ENCODE results near the gene CKMT2.

CKMT2 gene

GRCh38 chr5:81230416-81230815 is 2.7 kb upstream of the CKMT2 start:
- Mint-ChIP-seq H3K9me3 (no peaks in the 10 kb centered on the region), H3K27ac (no peak overlapping the region), H3K4me3 (no peak overlapping the region), H3K27me3 (ENCODE audit: low read depth) (no peaks in the 10 kb centered on the region), H3K4me1 (ENCODE audit: low read depth) (peaks cover 15% of the 10 kb centered on the region), H3K36me3 (ENCODE audit: low read depth) (no peaks in the 10 kb centered on the region)
- no peak for DNase-seq (ENCODE audit: low spot score)

- H3K36me3 Mint-ChIP-seq (ENCODE audit: low read depth), result no peaks in the 10 kb centered on the region
- H3K4me1 Mint-ChIP-seq (ENCODE audit: low read depth), result peaks cover 15% of the 10 kb centered on the region
- H3K27ac Mint-ChIP-seq, result no peak overlapping the region
- no peak for DNase-seq (ENCODE audit: low spot score)
- H3K4me3 Mint-ChIP-seq, result no peak overlapping the region
- H3K27me3 Mint-ChIP-seq (ENCODE audit: low read depth), result no peaks in the 10 kb centered on the region
- H3K9me3 Mint-ChIP-seq, result no peaks in the 10 kb centered on the region
Measured at GRCh38 chr5:81232464-81233079, 550 bp upstream of the CKMT2 start.

- no peak for DNase-seq (ENCODE audit: low spot score)
- peaks cover 15% of the 10 kb centered on the region for H3K4me1 Mint-ChIP-seq (ENCODE audit: low read depth)
- no peaks in the 10 kb centered on the region for H3K27me3 Mint-ChIP-seq (ENCODE audit: low read depth)
- H3K36me3 Mint-ChIP-seq (ENCODE audit: low read depth), result no peaks in the 10 kb centered on the region
- H3K4me3 Mint-ChIP-seq, result no peak overlapping the region
- no peaks in the 10 kb centered on the region for H3K9me3 Mint-ChIP-seq
- peak overlapping the region; percentile 31 for H3K27ac Mint-ChIP-seq
Measured at GRCh38 chr5:81234299-81234698, 1.2 kb downstream of the CKMT2 start.

- Mint-ChIP-seq H3K4me3 (no peak overlapping the region), H3K27ac (peak overlapping the region; percentile 31), H3K27me3 (ENCODE audit: low read depth) (no peaks in the 10 kb centered on the region), H3K36me3 (ENCODE audit: low read depth) (no peaks in the 10 kb centered on the region), H3K9me3 (no peaks in the 10 kb centered on the region), H3K4me1 (ENCODE audit: low read depth) (peaks cover 15% of the 10 kb centered on the region)
- no peak for DNase-seq (ENCODE audit: low spot score)
Measured at GRCh38 chr5:81234801-81235200, 1.7 kb downstream of the CKMT2 start.

- Mint-ChIP-seq H3K27ac (peak overlapping the region; percentile 31), H3K36me3 (ENCODE audit: low read depth) (no peaks in the 10 kb centered on the region), H3K4me3 (no peak overlapping the region), H3K27me3 (ENCODE audit: low read depth) (no peaks in the 10 kb centered on the region), H3K4me1 (ENCODE audit: low read depth) (peaks cover 13% of the 10 kb centered on the region), H3K9me3 (no peaks in the 10 kb centered on the region)
- no peak for DNase-seq (ENCODE audit: low spot score)
Measured at GRCh38 chr5:81235287-81236072, 2.4 kb downstream of the CKMT2 start.

- Mint-ChIP-seq H3K4me1 (ENCODE audit: low read depth) (peaks cover 12% of the 10 kb centered on the region), H3K27me3 (ENCODE audit: low read depth) (no peaks in the 10 kb centered on the region), H3K27ac (no peak overlapping the region), H3K36me3 (ENCODE audit: low read depth) (no peaks in the 10 kb centered on the region), H3K9me3 (no peaks in the 10 kb centered on the region), H3K4me3 (no peak overlapping the region)
- no peak for DNase-seq (ENCODE audit: low spot score)
Measured at GRCh38 chr5:81238460-81238859, 5.3 kb downstream of the CKMT2 start.

GRCh38 chr5:81239613-81240012 is 6.5 kb downstream of the CKMT2 start:
- Mint-ChIP-seq H3K4me3 (no peak overlapping the region), H3K27me3 (ENCODE audit: low read depth) (no peaks in the 10 kb centered on the region), H3K36me3 (ENCODE audit: low read depth) (no peaks in the 10 kb centered on the region), H3K27ac (no peak overlapping the region), H3K9me3 (no peaks in the 10 kb centered on the region), H3K4me1 (ENCODE audit: low read depth) (peaks cover 8% of the 10 kb centered on the region)
- DNase-seq (ENCODE audit: low spot score), result no peak

- H3K27me3 Mint-ChIP-seq (ENCODE audit: low read depth), result no peaks in the 10 kb centered on the region
- no peaks in the 10 kb centered on the region for H3K36me3 Mint-ChIP-seq (ENCODE audit: low read depth)
Measured at GRCh38 chr5:81241001-81241400, 7.9 kb downstream of the CKMT2 start.

GRCh38 chr5:81241961-81242648 is 9.0 kb downstream of the CKMT2 start:
- DNase-seq (ENCODE audit: low spot score), result no peak
- no peaks in the 10 kb centered on the region for H3K9me3 Mint-ChIP-seq
- no peaks in the 10 kb centered on the region for H3K36me3 Mint-ChIP-seq (ENCODE audit: low read depth)
- no peak overlapping the region for H3K4me3 Mint-ChIP-seq
- no peak overlapping the region for H3K27ac Mint-ChIP-seq
- H3K27me3 Mint-ChIP-seq (ENCODE audit: low read depth), result no peaks in the 10 kb centered on the region
- no peaks in the 10 kb centered on the region for H3K4me1 Mint-ChIP-seq (ENCODE audit: low read depth)

More at GRCh38 chr5:81241001-81241400, 7.9 kb downstream of the CKMT2 start:
- Mint-ChIP-seq H3K4me1 (ENCODE audit: low read depth) (no peaks in the 10 kb centered on the region), H3K4me3 (no peak overlapping the region), H3K9me3 (no peaks in the 10 kb centered on the region), H3K27ac (no peak overlapping the region)
- DNase-seq (ENCODE audit: low spot score), result no peak

GRCh38 chr5:81242906-81243436 is 9.8 kb downstream of the CKMT2 start:
- Mint-ChIP-seq H3K4me1 (ENCODE audit: low read depth) (no peaks in the 10 kb centered on the region), H3K4me3 (no peak overlapping the region), H3K36me3 (ENCODE audit: low read depth) (no peaks in the 10 kb centered on the region), H3K9me3 (no peaks in the 10 kb centered on the region), H3K27ac (no peak overlapping the region), H3K27me3 (ENCODE audit: low read depth) (no peaks in the 10 kb centered on the region)
- no peak for DNase-seq (ENCODE audit: low spot score)

- Mint-ChIP-seq H3K4me3 (no peak overlapping the region), H3K27ac (no peak overlapping the region), H3K9me3 (no peaks in the 10 kb centered on the region), H3K27me3 (ENCODE audit: low read depth) (no peaks in the 10 kb centered on the region), H3K4me1 (ENCODE audit: low read depth) (no peaks in the 10 kb centered on the region), H3K36me3 (ENCODE audit: low read depth) (no peaks in the 10 kb centered on the region)
- no peak for DNase-seq (ENCODE audit: low spot score)
Measured at GRCh38 chr5:81244451-81244850, 11.3 kb downstream of the CKMT2 start.

GRCh38 chr5:81245871-81246235 is 12.7 kb downstream of the CKMT2 start:
- Mint-ChIP-seq H3K9me3 (no peaks in the 10 kb centered on the region), H3K4me1 (ENCODE audit: low read depth) (no peaks in the 10 kb centered on the region), H3K4me3 (no peak overlapping the region), H3K27ac (no peak overlapping the region), H3K27me3 (ENCODE audit: low read depth) (no peaks in the 10 kb centered on the region), H3K36me3 (ENCODE audit: low read depth) (no peaks in the 10 kb centered on the region)
- DNase-seq (ENCODE audit: low spot score), result no peak

- no peak for DNase-seq (ENCODE audit: low spot score)
- Mint-ChIP-seq H3K9me3 (no peaks in the 10 kb centered on the region), H3K27me3 (ENCODE audit: low read depth) (no peaks in the 10 kb centered on the region), H3K4me3 (no peak overlapping the region), H3K27ac (no peak overlapping the region), H3K4me1 (ENCODE audit: low read depth) (no peaks in the 10 kb centered on the region), H3K36me3 (ENCODE audit: low read depth) (no peaks in the 10 kb centered on the region)
Measured at GRCh38 chr5:81246697-81247096, 13.6 kb downstream of the CKMT2 start.

GRCh38 chr5:81247441-81247972 is 14.4 kb downstream of the CKMT2 start:
- no peaks in the 10 kb centered on the region for H3K9me3 Mint-ChIP-seq
- no peaks in the 10 kb centered on the region for H3K27me3 Mint-ChIP-seq (ENCODE audit: low read depth)
- H3K4me3 Mint-ChIP-seq, result no peak overlapping the region
- H3K4me1 Mint-ChIP-seq (ENCODE audit: low read depth), result no peaks in the 10 kb centered on the region
- H3K36me3 Mint-ChIP-seq (ENCODE audit: low read depth), result no peaks in the 10 kb centered on the region
- DNase-seq (ENCODE audit: low spot score), result no peak
- H3K27ac Mint-ChIP-seq, result no peak overlapping the region
